SU-DHL-6 (cell line): Measurements from ENCODE around the gene PEX26.

Experiments used
- EZH2phosphoT487 ChIP-seq: fragments of 200-600 bp; sonication (generic), shearing (Covaris generic); conservative IDR thresholded peaks from 2 replicates; pipeline ENCODE4 v1.6.1; 2018; ENCODE audit warnings: mild to moderate bottlenecking, antibody characterized with exemption, low read length, moderate library complexity, mixed read lengths
- TF ChIP-seq, protein P1 (sequence below): fragments of 200-600 bp; sonication (generic); IDR thresholded peaks from one replicate; pipeline ENCODE4 v1.5.1; 2017; ENCODE audit warnings: antibody characterized with exemption, mild to moderate bottlenecking, low read length, moderate library complexity; ENCODE audit not compliant: insufficient read depth, poor library complexity, severe bottlenecking

DNA sequence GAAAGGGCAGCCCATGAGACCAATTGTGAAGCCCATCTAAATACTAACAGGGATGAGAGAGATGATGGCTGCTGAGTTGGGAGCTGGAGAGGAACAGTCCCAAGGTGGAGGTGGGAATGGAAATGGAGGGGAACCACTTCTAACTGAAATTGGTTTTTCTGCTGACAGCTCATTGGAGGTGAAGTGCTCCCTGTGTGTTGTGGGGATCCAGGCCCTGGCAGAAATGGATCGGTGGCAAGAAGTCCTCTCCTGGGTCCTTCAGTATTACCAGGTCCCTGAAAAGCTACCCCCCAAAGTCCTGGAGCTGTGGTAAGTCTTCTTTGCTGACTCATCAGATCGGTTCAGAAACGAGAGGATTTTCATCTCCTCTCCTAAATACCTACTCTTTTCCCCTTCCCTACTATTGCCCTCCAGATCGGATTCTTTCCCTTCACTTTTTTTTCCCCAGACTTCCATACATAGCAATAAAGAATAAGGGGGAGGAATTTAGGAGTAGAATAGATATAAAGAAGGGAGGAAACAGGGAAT is 2.0 kb downstream of the PEX26 start:
- TF ChIP-seq, protein P1, sequence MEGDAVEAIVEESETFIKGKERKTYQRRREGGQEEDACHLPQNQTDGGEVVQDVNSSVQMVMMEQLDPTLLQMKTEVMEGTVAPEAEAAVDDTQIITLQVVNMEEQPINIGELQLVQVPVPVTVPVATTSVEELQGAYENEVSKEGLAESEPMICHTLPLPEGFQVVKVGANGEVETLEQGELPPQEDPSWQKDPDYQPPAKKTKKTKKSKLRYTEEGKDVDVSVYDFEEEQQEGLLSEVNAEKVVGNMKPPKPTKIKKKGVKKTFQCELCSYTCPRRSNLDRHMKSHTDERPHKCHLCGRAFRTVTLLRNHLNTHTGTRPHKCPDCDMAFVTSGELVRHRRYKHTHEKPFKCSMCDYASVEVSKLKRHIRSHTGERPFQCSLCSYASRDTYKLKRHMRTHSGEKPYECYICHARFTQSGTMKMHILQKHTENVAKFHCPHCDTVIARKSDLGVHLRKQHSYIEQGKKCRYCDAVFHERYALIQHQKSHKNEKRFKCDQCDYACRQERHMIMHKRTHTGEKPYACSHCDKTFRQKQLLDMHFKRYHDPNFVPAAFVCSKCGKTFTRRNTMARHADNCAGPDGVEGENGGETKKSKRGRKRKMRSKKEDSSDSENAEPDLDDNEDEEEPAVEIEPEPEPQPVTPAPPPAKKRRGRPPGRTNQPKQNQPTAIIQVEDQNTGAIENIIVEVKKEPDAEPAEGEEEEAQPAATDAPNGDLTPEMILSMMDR, result no peak
- TF ChIP-seq EZH2phosphoT487, result no peak
